HG03442 (cell line): ENCODE measurements around the gene ATPAF1.
"Not testable (repeated sequence)": the region's sequence is repeated elsewhere in the genome, so short reads cannot be mapped to it uniquely, and the experiment has no call there.

Experiments
- ATAC-seq: cut with Tn5 transposase; IDR thresholded peaks from one replicate; pipeline ENCODE4 v1.9.1; 2021; ENCODE audit warnings: mild to moderate bottlenecking, moderate library complexity; ENCODE audit not compliant: unreplicated experiment

ATPAF1 gene

GRCh38 chr1:46681333-46682034 is 13.3 kb upstream of the ATPAF1 start:
- no peak for ATAC-seq

DNA sequence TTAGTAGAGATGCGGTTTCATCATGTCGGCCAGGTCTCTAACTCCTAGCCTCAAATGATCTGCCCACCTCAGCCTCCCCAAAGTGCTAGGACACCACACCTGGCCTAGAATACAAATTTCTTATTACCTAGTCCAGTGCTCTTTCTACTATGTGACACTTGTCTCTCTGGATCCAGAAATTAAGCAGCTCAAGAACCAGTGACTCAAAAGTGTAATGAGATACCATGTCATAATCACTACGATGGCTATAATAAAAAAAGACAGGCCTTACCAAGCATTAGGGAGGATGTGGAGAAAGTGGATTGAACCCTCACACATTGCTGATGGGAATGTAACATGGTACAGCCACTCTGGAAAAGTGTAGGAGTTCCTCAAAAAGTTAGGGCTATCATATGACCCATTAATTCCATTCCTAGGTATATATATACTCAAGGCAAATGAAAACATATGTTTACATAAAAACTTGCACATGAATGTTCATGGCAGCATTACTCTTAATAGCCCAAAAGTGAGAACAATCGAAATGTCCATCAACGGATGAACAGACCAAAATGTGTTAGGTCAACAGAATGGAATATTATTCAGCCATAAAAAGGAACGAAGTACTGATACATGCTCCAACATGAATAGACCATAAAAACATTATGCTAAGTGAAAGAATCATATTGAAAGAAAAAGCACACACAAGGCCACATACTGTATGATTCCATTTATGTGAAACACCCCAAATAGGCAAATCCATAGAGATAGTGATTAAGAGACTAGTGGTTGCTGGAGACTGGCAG is 11.8 kb upstream of the ATPAF1 start:
- no peak for ATAC-seq

DNA sequence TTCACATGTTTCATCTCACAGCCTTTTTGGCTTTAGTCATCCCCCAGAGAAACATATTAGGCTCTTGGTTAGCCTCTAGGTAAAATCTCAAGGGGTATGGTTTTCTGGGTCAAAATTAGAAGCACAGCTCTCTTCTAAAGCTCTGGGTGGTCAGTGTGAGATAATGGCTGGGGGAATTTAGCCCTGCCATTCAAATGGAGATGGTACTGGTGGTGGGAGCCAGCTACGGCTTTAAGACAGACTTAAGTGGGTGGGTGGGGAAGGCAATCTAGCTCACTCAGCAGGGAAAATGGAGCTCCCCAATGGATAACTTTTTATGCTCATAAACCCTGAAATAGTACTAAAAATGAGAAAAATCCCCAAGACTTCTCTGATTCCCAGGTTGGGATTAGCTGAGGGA is 9.2 kb upstream of the ATPAF1 start:
- no peak for ATAC-seq

GRCh38 chr1:46676531-46676930 is 8.4 kb upstream of the ATPAF1 start:
- no peak for ATAC-seq

DNA sequence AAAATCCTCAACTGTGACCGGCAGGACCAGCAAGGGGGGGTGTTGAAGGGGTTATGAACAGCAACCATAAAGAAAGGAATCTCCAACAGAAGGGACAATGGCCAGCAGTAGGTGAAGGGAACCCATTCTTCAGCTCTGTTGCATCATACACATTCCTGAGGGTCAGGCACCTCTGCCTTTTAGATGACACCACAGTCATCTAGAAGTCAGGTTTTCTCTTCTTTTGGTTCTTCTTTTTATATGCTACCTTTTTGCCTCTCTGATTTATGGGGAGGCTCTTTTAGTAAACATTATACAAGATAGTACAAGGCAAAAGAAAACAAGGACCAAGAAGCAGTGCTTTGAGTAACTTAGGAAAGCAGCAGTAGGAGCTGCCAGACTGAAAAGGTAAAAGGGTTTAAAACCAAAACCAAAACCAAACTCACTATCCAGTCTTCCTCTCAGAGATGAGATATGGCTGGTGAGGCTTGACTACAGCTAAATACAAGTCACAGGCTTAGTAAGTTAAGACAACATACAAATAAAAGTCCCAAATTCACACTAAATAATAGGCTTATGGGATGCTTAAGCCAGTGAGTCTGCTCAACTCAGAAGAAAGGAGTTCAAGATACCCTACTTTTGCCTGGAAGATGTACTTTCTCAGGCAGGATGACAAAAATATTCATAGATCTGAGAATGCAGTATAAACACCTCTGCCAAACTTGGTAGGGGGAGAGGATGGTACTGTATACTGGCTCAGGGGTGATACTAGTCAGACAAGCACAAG is 7.6 kb upstream of the ATPAF1 start:
- peak; percentile 70 for ATAC-seq

DNA sequence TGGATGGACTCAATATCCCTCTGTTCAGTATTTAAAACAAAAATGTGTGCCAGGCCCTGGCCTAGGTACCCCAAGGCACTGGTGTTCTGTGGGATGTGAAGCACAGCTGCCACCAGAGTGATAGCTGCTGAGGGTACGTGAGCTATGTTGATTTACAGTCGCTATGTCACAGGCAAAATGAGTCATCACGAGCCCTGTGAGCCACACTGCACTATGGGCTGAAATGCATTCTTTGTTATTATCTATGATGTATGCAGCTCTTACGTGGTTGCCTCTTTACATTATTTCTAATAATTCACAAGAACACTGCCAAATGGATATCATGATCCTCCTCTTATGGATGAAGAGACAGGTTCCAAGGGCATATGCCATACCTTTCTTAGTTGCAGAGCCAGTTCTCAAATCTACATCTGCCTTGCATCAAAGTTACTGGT is 5.6 kb upstream of the ATPAF1 start:
- ATAC-seq, result no peak

DNA sequence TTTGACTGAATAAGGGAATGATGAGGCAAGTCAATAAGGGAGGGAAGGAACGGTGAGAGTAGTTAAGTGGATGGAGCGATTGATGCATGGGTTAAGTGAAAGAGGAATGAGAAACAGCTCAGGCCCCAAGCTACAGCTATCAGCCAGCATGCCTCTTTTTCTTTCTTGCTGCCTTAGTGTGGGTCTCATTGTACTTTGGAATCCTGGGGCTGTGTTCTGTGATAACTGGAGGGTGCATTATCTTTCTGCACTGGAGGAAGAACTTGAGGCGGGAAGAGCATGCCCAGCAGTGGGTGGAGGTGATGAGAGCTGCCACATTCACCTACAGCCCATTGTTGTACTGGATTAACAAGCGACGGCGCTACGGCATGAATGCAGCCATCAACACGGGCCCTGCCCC is 4.5 kb upstream of the ATPAF1 start:
- no peak for ATAC-seq

DNA sequence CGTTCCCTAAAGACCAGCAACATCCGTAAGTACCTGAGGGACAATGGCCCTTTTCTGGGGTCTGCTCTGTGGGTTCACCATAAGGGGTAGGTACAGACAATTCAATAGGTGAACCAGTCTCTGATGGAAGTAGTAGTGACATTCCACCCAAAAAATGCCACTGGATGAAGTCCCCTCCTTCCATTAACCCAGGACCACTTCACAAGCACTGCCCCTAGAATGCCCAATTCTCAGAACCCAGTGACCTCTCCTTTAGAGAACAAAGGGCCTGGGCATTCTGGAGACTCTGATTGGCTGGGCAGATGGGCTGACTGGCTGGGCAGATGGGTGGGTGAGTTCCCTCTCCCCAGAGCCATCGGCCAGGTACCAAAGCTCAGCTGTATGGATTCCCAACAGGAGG is 3.4 kb upstream of the ATPAF1 start, which contains the start of gene TEX38:
TSS of gene TEX38 (plus strand) at position 301 of the 400 bp plus-strand sequence. CDS start at position 382, 81 bp downstream.
- no peak for ATAC-seq

DNA sequence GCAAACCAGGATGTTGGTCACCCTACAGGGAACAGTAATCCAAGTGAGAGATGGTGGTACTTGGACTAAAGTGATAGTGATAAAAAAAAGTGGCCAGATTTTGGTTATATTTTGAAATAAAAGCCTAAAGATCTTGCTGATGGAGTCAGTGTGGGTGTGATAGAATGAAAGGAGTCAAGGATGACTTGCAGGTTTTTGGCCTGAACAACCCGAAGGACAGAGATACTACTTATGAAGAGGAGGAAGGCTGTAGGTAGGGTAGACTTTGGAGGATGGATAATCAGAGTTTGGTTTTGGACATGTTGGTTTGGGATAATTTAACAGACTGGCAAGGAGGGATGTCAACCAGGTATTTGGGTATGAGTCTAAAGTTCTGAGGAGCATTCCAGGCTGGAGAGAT is 2.0 kb upstream of the ATPAF1 start:
- ATAC-seq, result no peak

GRCh38 chr1:46665983-46666382 is 2.2 kb downstream of the ATPAF1 start:
- ATAC-seq, result no peak

- ATAC-seq, result not testable (repeated sequence)
Observed at GRCh38 chr1:46662919-46663318, 5.2 kb downstream of the ATPAF1 start.

DNA sequence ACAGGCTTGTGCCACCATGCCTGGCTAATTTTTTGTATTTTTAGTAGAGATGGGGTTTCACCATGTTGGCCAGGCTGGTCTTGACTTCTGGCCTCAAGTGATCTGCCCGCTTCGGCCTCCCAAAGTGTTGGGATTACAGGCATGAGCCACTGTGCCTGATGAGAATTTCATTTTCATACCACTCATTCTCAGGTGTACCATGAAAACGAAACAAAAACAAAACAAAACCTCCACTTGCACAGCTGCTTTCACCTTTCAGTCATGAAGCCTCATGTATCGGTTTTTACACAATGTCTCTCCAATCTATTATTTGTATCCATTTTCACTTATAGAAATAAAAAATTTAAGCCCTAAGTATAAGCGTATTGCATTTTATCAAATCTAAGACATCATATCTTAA is 8.0 kb downstream of the ATPAF1 start:
- ATAC-seq, result peak; percentile 88

- peak; percentile 28 for ATAC-seq
Observed at GRCh38 chr1:46659307-46659870, 8.8 kb downstream of the ATPAF1 start.

- ATAC-seq, result no peak
Observed at GRCh38 chr1:46657775-46658174, 10.4 kb downstream of the ATPAF1 start.

DNA sequence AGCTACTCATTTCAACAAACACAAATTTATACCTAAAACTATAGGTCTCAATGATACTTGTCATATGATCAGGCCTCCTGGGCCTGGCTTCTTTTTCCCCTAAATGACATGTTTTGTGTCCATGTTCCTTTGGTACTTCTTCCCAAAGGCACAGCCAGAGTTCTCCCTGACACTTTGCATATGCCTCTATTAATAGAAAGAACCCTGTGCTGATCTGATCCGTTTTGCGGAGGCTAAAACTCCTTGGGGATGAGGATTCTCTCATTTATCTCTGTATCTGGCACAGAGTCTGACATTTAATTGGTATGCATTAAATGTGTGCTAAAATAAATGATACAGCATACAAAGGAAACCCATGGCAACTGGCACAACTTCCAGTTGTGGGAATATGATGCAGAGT is 11.5 kb downstream of the ATPAF1 start:
- ATAC-seq, result no peak

- no peak for ATAC-seq
Observed at GRCh38 chr1:46655848-46656247, 12.3 kb downstream of the ATPAF1 start.

GRCh38 chr1:46654698-46655097 is 13.5 kb downstream of the ATPAF1 start:
- ATAC-seq, result not testable (repeated sequence)

DNA sequence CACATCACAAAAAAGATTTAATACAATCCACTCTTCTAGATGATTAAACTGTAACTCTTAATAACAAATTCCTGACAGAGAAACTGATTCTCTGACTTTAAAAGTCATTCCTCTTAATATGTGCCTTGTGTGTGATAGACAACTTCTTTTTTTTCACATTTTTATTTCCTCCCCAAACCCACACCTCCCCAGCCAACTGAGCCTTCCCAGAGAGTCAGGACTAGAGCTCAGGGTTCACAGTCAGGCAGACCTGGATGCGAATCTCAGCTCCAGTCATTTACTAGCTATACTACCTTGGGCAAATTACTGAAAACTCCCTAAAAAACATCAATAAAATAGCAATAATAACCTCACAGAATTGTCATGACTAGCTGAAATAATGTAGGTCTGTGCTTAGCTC is 14.2 kb downstream of the ATPAF1 start:
- no peak for ATAC-seq

GRCh38 chr1:46653405-46653958 is 14.7 kb downstream of the ATPAF1 start:
- no peak for ATAC-seq

DNA sequence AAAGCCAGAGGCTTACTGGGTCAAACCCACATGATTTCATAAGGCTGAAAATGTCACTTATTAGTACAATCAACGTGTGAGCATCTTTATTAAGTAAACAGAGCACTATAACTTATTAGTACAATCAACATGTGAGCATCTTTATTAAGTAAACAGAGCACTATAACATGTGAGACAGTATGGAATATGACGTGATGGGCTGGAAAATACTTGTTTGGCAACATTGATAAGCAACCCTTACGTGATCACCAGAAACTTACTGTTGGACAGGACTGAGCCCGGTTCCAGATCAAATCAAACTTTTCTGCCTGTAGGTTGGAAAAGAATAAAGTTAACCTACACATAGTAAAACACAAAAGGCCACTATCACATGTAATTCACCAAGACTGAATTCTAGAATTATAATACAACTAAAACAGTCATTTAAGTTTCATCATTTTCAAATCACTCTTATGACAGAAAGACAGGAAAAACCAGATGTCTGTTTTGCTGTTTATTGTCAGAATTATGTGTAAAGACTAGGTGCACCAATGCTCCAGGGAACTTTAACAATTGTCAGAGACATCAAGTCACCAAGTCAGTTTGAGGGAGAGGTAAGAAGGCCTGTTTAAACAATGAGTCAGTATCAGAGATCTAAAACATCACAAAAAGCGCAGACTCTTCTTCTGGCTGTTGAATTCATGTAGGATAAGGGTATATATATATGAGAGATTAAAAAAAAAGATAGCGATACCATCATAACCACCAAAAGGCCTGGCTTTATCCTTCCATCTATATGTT is 15.7 kb downstream of the ATPAF1 start:
- no peak for ATAC-seq
